Subcutaneous abdominal adipose tissue (tissue), 5 donors: ENCODE data around the gene EPHB2.

ENCODE experiments used
- H3K27ac ChIP-seq: one replicate; pipeline ENCODE4 v1.7.0; 2013; ENCODE audit warnings: low read depth, mild to moderate bottlenecking, inconsistent platforms, low read length, moderate library complexity
- H3K27me3 ChIP-seq, 5 donors: one replicate each; pipeline ENCODE4 v1.7.0; 2013; ENCODE audit warnings: low read length in 5 of 5, inconsistent platforms in 1 of 5; ENCODE audit not compliant: control insufficient read depth in 5 of 5, insufficient read depth in 4 of 5
- H3K36me3 ChIP-seq, 5 donors: one replicate each; pipeline ENCODE4 v1.7.0; 2013; ENCODE audit warnings: low read length in 5 of 5; ENCODE audit not compliant: control insufficient read depth in 5 of 5, insufficient read depth in 5 of 5
- H3K4me1 ChIP-seq, 5 donors: one replicate each; pipeline ENCODE4 v1.7.0; 2013; ENCODE audit warnings: low read length in 5 of 5, mild to moderate bottlenecking in 3 of 5, moderate library complexity in 1 of 5; ENCODE audit not compliant: control insufficient read depth in 5 of 5, insufficient read depth in 5 of 5
- H3K4me3 ChIP-seq, 5 donors: one replicate each; pipeline ENCODE4 v1.7.0; 2013; ENCODE audit warnings: low read length in 5 of 5, low read depth in 1 of 5
- H3K9ac ChIP-seq, 5 donors: one replicate each; pipeline ENCODE4 v1.7.0; 2013; ENCODE audit warnings: low read length in 5 of 5, mild to moderate bottlenecking in 4 of 5, moderate library complexity in 3 of 5
- H3K9me3 ChIP-seq, 5 donors: one replicate each; pipeline ENCODE4 v1.7.0; 2013; ENCODE audit warnings: low read length in 5 of 5; ENCODE audit not compliant: control insufficient read depth in 5 of 5
- donor health status: healthy.
- donor health status: healthy.
- donor health status: healthy.
- donor health status: healthy.
- donor health status: healthy.

Gene EPHB2

DNA sequence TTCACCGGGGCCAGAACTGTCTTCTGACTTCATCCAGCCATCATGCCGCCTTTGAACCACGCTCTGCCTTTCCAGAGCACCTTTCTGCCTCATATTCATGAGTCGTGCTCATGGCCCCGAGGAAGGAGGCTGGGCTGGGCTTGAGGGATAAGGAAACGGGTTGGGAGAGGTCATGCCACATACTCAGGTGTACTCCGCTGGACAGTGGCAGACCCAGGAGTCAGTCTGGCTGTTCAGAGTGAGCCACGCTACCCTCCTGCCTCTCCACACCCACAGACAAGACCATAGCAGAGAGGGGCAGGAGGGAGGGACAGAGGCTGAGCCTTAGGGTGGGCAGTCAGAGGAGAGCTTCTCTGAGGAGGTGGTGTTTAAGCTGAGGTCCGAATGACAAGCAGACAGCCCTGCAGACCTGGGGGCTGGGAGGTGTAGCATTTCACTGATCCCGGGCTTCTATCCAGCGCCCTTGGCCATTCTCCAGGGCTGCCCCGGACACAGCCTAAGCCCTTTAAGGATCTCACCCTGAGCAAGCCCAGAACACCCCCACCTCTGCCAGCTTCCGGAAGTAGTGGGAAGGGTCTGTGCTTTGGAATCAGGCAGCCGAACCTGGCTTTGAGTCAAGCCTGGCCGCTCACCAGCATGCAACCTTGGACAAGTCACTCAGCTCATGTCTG is 159.7 kb downstream of the EPHB2 start:
- Histone ChIP-seq H3K9me3 (peaks cover 0 to 5% (median 4%) of the 10 kb centered on the region in 5 donors), H3K27me3 (peaks cover 0 to 2% (median 0%) of the 10 kb centered on the region in 5 donors), H3K4me3 (no peak overlapping the region), H3K4me1 (peaks cover 0 to 5% (median 0%) of the 10 kb centered on the region in 5 donors), H3K36me3 (peaks cover 0 to 12% (median 3%) of the 10 kb centered on the region in 5 donors), H3K27ac (no peak overlapping the region), H3K9ac (no peak overlapping the region)

DNA sequence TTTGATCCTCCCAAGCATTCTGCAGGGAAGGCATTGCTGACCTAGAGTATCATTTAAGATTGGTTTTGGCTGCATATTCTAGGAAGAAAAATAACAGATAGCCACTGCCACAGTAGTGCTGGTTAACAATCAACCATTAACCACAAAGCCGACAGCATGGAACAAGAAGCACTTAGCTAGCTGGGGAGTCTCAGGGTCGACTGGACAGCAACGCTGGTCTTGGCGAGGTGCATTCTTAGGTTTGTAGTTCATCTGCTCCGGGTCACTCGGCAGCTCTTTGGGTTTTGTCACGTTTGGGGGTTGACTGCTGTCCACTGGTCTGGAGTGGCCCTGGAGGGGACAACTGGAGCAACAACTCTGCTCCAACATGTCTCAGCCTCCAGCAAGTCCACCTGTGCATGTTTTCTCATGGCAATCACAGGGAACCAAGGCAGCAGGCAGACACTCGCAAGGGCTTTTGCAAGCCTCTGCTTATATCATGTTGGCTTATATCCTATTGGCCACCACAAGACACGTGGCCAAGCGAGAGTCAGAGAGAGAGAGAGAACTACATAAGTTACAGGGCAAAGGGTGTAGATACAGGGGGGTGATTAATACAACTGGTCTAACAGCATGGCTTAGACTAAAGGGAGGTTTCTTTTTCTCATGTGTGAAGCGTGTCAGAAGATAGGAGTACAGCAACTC is 162.5 kb downstream of the EPHB2 start:
- Histone ChIP-seq H3K4me3 (no peak overlapping the region), H3K9me3 (peaks cover 0 to 3% (median 2%) of the 10 kb centered on the region in 5 donors), H3K27me3 (peaks cover 0 to 4% (median 0%) of the 10 kb centered on the region in 5 donors), H3K9ac (no peak overlapping the region), H3K36me3 (peaks cover 0 to 3% (median 0%) of the 10 kb centered on the region in 5 donors), H3K4me1 (peaks cover 0 to 8% (median 2%) of the 10 kb centered on the region in 5 donors), H3K27ac (no peak overlapping the region)

DNA sequence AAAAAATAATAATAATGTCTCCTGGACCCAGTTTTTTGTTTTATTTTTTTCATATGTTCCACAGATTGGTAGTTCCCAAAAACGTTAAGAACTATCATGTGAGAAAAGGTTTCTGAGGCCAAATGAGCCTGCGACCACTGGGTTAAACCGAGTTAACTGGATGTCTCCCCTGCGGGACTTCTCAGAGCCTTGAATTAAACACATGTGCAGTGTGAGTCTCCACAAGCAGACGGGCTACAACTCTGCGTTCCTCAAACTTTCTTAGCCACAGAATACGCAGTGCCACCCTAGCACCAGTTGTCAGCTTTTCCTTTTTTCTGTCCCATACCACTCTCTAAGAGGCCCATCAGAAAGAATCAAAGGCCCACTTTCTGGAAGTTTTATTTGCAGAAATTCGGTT is 164.1 kb downstream of the EPHB2 start:
- Histone ChIP-seq H3K9me3 (no peaks in the 10 kb centered on the region), H3K27ac (no peak overlapping the region), H3K4me3 (no peak overlapping the region), H3K36me3 (peaks cover 0 to 3% (median 0%) of the 10 kb centered on the region in 5 donors), H3K9ac (no peak overlapping the region), H3K4me1 (peaks cover 0 to 8% (median 2%) of the 10 kb centered on the region in 5 donors), H3K27me3 (peaks cover 0 to 5% (median 0%) of the 10 kb centered on the region in 5 donors)

DNA sequence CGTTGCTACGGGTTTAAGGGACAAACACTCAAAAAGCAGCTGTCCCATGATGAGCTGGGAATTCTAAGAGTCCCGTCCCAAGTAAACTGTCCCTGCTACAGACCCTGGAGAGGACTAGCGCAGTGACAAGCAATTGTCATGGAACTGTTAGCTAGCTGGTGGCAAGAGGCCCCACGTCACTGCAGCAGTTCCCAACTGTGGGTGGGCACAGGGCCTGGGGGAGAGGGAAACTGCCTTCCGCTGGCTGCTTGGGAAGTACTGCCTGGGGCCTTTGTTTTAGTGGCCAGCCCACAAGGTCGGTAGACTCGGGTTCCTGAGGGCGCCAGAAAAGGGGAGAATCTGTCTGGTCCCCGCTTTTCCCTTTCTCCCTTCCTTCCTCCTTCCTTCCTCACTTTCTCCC is 164.6 kb downstream of the EPHB2 start:
- Histone ChIP-seq H3K9me3 (no peaks in the 10 kb centered on the region), H3K27me3 (peaks cover 0 to 5% (median 0%) of the 10 kb centered on the region in 5 donors)

DNA sequence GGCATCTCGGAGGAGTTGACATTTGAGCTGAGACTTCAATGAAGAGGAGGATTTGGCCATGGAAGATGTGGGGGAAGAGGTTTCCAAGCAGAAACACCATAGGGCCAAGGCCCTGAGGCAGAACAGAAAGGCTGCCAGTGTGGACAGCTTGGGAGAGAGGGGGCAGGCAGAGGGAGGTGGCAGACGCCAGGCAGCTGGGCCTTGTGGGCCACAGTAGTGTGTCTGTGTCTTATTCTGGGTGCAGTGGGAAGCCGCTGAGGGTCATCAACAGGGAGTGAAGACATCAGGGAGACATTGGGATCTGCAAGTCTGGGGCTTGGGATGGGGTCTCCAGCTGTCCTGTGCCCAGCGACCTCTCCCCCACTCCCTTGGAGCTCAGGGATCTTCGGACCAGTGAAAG is 165.2 kb downstream of the EPHB2 start:
- peaks cover 0 to 3% (median 0%) of the 10 kb centered on the region in 5 donors for H3K36me3 ChIP-seq
- H3K4me1 ChIP-seq: peaks cover 0 to 3% (median 0%) of the 10 kb centered on the region in 5 donors
- no peak overlapping the region for H3K4me3 ChIP-seq
- no peaks in the 10 kb centered on the region for H3K9me3 ChIP-seq
- peaks cover 0 to 9% (median 0%) of the 10 kb centered on the region in 5 donors for H3K27me3 ChIP-seq
- no peak overlapping the region for H3K27ac ChIP-seq
- no peak overlapping the region for H3K9ac ChIP-seq

More for the DNA sequence above, 164.6 kb downstream of the EPHB2 start:
- no peak overlapping the region for H3K27ac ChIP-seq
- H3K9ac ChIP-seq: no peak overlapping the region
- H3K36me3 ChIP-seq: peaks cover 0 to 3% (median 0%) of the 10 kb centered on the region in 5 donors
- no peak overlapping the region for H3K4me3 ChIP-seq
- H3K4me1 ChIP-seq: peaks cover 0 to 8% (median 2%) of the 10 kb centered on the region in 5 donors

DNA sequence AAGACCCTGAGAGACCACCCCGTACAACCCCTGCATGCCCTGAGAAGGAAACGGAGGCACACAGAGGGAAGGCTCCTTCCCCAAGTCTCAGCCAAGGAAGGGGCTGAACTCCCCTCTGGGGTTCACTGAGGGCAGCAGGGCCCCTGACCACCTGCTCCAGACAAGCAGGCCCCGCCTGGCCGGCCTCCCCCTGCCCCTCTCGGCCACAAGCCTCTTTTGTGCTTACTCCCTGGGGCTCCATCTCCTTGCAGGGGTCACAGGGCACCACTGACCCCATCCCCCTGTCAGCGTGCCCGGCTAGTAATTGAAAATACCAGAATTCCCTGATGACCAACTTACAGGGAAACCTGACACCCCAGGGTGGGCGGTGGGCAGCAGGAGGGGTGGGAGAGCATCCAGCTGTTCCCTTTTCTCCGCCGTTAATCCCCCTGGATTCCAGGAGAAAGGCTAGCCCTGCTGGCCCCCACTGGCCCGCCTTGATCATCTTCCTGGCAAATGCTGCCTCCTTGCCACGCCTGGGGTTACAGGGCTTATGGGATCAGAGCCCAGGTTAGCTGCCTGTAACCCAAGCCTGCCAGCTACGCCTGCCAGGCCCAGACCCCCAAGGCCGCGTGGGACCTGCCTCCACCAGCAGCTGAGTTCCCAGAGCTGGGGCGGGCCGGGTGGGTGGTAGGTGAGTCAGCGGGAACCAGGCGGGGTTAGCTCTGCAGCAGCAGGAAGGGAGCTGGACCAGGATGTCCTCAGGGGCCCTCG is 165.9 kb downstream of the EPHB2 start:
- Histone ChIP-seq H3K9ac (no peak overlapping the region), H3K9me3 (no peaks in the 10 kb centered on the region), H3K36me3 (peaks cover 0 to 3% (median 0%) of the 10 kb centered on the region in 5 donors), H3K27ac (no peak overlapping the region), H3K4me3 (no peak overlapping the region), H3K27me3 (peaks cover 0 to 9% (median 0%) of the 10 kb centered on the region in 5 donors), H3K4me1 (peaks cover 0 to 3% (median 0%) of the 10 kb centered on the region in 5 donors)

DNA sequence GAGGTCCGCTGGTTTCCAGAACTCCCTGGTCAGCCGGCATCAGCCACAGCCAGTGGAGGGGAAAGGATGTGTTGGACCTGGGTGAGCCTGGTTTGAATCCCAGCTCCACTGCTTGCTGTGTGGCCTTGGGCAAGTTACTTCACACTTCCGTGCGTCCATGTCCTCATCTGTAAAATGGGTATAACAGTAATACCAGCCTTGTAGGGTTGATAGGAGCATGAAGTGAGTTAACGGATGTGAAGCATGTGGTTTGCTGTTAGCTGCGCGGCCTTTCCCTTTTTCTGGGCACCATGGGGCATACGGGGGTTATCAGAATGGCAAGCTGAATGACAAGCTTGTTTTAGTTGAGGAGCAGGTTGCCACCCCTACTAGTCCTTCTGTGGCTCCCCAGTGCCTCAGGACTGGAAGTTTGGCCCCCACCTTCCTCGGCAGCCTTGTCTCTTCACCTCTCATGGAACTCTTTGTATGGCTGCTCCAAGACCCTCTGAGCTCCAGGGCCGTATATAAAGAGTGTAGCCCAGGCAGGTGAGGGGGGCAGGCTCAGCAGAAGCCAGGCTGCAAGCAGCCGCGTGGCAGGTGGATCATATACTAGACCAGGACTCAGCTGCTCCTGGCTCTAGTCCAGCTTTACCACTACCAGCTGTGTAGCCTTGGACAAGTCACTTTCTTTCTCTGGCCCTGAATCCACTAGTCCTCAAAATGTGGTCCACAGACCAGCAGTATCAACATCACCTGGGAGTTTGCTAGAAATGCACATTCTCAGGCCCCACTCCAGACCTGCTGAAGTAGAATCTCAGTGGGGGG is 166.7 kb downstream of the EPHB2 start:
- Histone ChIP-seq H3K9ac (no peak overlapping the region), H3K27ac (no peak overlapping the region), H3K4me3 (no peak overlapping the region), H3K4me1 (peaks cover 0 to 3% (median 0%) of the 10 kb centered on the region in 5 donors), H3K36me3 (peaks cover 0 to 3% (median 0%) of the 10 kb centered on the region in 5 donors), H3K9me3 (no peaks in the 10 kb centered on the region), H3K27me3 (peaks cover 0 to 9% (median 0%) of the 10 kb centered on the region in 5 donors)

DNA sequence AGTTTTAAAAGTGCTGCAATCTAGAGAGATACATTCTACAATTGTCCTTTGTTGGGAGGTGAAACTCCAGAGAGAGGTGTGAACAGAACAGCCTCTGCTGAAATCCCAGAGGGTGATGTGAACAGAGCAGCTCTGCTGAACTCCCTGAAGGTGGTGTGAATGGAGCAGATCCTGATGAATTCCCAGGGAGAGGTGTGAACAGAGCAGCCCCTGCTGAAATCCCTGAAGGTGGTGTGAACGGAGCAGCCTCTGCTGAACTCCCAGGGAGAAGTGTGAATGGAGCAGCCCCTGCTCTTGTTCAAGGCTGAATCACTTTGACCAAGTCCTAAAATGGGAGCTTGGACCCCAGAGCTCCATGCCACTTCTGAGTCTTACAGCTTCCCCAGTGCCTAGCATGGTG is 167.3 kb downstream of the EPHB2 start:
- Histone ChIP-seq H3K4me3 (no peak overlapping the region), H3K9me3 (no peaks in the 10 kb centered on the region), H3K36me3 (peaks cover 0 to 6% (median 0%) of the 10 kb centered on the region in 5 donors), H3K9ac (no peak overlapping the region), H3K4me1 (peaks cover 0 to 3% (median 0%) of the 10 kb centered on the region in 5 donors), H3K27me3 (peaks cover 0 to 9% (median 0%) of the 10 kb centered on the region in 5 donors), H3K27ac (no peak overlapping the region)

DNA sequence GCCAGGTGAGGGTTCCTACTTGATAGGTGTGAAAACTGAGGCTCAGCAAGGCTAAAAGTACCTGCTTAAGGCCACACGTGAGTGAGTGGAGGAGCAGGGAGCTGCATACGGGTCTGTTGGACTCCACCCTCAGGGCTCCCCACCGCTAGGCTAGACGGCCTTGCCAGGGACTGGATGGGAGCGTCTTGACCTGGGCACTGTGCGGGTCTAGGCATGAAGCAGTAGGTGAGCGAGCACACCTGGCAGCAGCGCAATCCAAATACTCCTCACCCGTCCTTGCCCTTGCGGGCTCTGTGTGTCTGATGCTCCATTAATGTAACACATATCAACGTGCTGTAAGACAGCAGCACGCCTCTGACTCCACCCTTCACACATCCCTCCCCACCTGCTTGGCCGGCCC is 168.0 kb downstream of the EPHB2 start:
- Histone ChIP-seq H3K4me1 (peaks cover 0 to 3% (median 0%) of the 10 kb centered on the region in 5 donors), H3K9me3 (no peaks in the 10 kb centered on the region), H3K27me3 (peaks cover 0 to 9% (median 0%) of the 10 kb centered on the region in 5 donors), H3K27ac (no peak overlapping the region), H3K4me3 (no peak overlapping the region), H3K36me3 (peaks cover 0 to 6% (median 0%) of the 10 kb centered on the region in 5 donors), H3K9ac (no peak overlapping the region)
